Prostate gland (tissue), 2 donors: Measurements from ENCODE around the gene DERL2. TPM values are rescaled to one million over a fixed set of nuclear protein-coding genes. Genes with fewer than 3 reads are reported as not detected.

Source experiments
- DNase-seq: peaks from one replicate; pipeline ENCODE4 v3.0.0-alpha.2; 2019; ENCODE audit warnings: low spot score
- H3K27ac ChIP-seq, 2 donors: fragments of 200-600 bp; sonication (generic); 2 replicates each; pipeline ENCODE4 v1.5.1; 2017 to 2019
- H3K27me3 ChIP-seq: fragments of 200-600 bp; sonication (generic); replicated peaks from 2 replicates; pipeline ENCODE4 v1.5.1; 2019; ENCODE audit not compliant: insufficient read depth
- H3K36me3 ChIP-seq, 2 donors: fragments of 200-600 bp; sonication (generic); 1 replicate in 1 of 2; 2 replicates in 1 of 2; pipeline versions ENCODE4 v1.5.1 to v1.8.1; 2017 to 2019
- H3K4me1 ChIP-seq: fragments of 200-600 bp; sonication (generic); replicated peaks from 2 replicates; pipeline ENCODE4 v1.5.1; 2019
- H3K4me3 ChIP-seq, 2 donors: fragments of 200-600 bp; sonication (generic); 2 replicates each; pipeline ENCODE4 v1.5.1; 2017 to 2019
- H3K9me3 ChIP-seq: fragments of 200-600 bp; sonication (generic); 2 replicates; pipeline ENCODE4 v1.5.1; 2017
- POLR2A ChIP-seq: fragments of 450-650 bp; IDR thresholded peaks from one replicate; pipeline ENCODE4 v1.6.1; 2016; ENCODE audit warnings: antibody characterized with exemption, mild to moderate bottlenecking
- POLR2AphosphoS5 ChIP-seq: sonication (generic); formaldehyde crosslinking; IDR thresholded peaks from one replicate; pipeline ENCODE4 v1.6.1; 2017; ENCODE audit warnings: antibody characterized with exemption
- WGBS: methylation state at CpG from one replicate; pipeline ENCODE4 v1.1.5; 2018; 5-methylcytosine and 5-hydroxymethylcytosine counted together
- intact Hi-C: fragments of 100-400 bp; cut with DNase I; formaldehyde crosslinking; loops from one replicate; pipeline ENCODE4 v1.14.2; 2022
- total RNA-seq, 2 donors: library from RNA; depleted of rRNA; stranded (reverse); fragments of >200 nt; gene quantifications; one replicate each; pipeline ENCODE4 v1.1.0, GENCODE V29; 2016
- TF ChIP-seq, protein P1 (sequence below), 4 experiments: fragments of 200-600 bp in 2 of 4; fragments of 450-650 bp in 2 of 4; sonication (generic) in 2 of 4; IDR thresholded peaks; 1 replicate in 3 of 4; 2 replicates in 1 of 4; pipeline ENCODE4 v1.5.1; 2016 to 2019; ENCODE audit warnings: antibody characterized with exemption in 4 of 4, mild to moderate bottlenecking in 2 of 4, moderate library complexity in 2 of 4

DERL2 gene
- total RNA-seq, 2 donors from 2014 or later, result 37.9 to 47.3 TPM

DNA sequence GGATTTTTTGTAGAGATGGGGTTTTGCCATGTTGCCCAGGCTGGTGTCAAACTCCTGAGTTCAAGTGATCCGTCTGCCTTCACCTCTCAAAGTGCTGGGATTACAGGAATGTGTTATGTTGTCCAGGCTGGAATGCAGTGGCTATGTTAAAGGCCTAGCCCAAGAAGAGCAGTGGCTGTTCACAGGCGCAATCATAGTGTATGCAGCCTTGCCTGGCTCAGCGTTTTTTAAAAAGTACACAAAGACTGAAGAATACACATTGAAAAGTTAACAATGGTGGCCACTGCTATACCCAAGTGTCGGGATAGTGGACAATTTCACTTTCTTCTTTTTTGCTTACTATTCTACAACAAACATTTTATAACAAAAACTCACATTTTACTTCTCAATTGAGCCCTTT lies 7.0 kb downstream of the DERL2 start:
- TF ChIP-seq POLR2A (no peak), POLR2AphosphoS5 (no peak)
- TF ChIP-seq, protein P1, sequence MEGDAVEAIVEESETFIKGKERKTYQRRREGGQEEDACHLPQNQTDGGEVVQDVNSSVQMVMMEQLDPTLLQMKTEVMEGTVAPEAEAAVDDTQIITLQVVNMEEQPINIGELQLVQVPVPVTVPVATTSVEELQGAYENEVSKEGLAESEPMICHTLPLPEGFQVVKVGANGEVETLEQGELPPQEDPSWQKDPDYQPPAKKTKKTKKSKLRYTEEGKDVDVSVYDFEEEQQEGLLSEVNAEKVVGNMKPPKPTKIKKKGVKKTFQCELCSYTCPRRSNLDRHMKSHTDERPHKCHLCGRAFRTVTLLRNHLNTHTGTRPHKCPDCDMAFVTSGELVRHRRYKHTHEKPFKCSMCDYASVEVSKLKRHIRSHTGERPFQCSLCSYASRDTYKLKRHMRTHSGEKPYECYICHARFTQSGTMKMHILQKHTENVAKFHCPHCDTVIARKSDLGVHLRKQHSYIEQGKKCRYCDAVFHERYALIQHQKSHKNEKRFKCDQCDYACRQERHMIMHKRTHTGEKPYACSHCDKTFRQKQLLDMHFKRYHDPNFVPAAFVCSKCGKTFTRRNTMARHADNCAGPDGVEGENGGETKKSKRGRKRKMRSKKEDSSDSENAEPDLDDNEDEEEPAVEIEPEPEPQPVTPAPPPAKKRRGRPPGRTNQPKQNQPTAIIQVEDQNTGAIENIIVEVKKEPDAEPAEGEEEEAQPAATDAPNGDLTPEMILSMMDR (IDR thresholded peaks at IDR 0.05), result no peak
- 75% methylated on average over 4 of the region's 4 CpGs for WGBS
- Histone ChIP-seq H3K4me3 (no peak overlapping the region), H3K4me1 (no peaks in the 10 kb centered on the region), H3K36me3 (peaks cover 0 to 26% of the 10 kb centered on the region in 2 donors), H3K27me3 (no peaks in the 10 kb centered on the region), H3K9me3 (no peaks in the 10 kb centered on the region), H3K27ac (no peak overlapping the region)
- intact Hi-C loops, result no loop called here
- DNase-seq, result no peak

DNA sequence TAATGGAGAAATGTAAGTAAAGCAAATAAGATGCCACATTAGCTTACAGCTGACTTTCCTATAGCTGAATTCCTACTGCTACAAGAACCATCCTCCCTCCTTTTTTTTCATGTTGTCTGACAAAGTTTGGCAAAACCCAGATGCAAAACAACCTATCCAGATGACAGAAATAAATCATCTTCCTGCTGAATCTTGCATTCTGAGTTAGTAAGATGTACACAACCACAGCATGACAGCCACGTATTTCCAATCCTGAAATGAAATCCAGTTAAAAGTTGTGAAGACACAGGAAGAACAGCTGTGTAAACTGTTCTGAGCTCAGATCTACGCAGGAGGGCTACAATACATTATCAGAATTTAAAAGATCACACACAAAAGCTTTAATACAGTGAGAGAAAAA lies 12.1 kb downstream of the DERL2 start:
- no peaks in the 10 kb centered on the region for H3K4me1 ChIP-seq
- DNase-seq, result no peak
- intact Hi-C loops, result no loop called here
- no peak overlapping the region for H3K27ac ChIP-seq
- H3K27me3 ChIP-seq, result no peaks in the 10 kb centered on the region
- TF ChIP-seq POLR2A, result no peak
- TF ChIP-seq POLR2AphosphoS5, result no peak
- TF ChIP-seq, protein P1 (IDR thresholded peaks at IDR 0.05), result no peak
- WGBS, result 92% methylated on average over 2 of the region's 2 CpGs
- no peak overlapping the region for H3K4me3 ChIP-seq
- peaks cover 0 to 28% of the 10 kb centered on the region in 2 donors for H3K36me3 ChIP-seq
- H3K9me3 ChIP-seq, result no peaks in the 10 kb centered on the region

DNA sequence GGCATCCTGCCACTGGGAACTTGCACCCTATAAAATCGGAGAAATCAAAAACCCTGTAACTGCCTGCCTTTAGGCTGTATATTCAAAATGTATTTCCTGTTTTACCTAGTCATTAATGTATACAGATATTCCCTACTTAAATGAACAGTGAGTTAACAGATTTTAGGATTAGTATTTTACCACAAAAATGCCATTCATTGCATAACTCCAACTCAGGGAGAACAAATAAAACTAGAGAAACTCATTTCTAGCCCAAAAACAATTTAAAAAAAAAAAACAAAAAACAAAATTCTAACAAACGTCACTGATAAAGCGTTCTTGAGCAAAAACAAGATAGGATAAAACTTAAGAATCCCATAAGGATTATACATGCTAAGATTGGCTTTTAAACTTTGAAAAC lies 13.5 kb downstream of the DERL2 start:
- H3K27me3 ChIP-seq, result no peaks in the 10 kb centered on the region
- peaks cover 2% of the 10 kb centered on the region for H3K4me1 ChIP-seq
- intact Hi-C loops, result no loop called here
- H3K27ac ChIP-seq, result no peak overlapping the region
- DNase-seq, result no peak
- no peaks in the 10 kb centered on the region for H3K9me3 ChIP-seq
- 71% methylated on average over 3 of the region's 3 CpGs for WGBS
- peaks cover 0 to 17% of the 10 kb centered on the region in 2 donors for H3K36me3 ChIP-seq
- no peak for TF ChIP-seq POLR2A
- no peak for TF ChIP-seq POLR2AphosphoS5
- TF ChIP-seq, protein P1 (IDR thresholded peaks at IDR 0.05), result no peak
- no peak overlapping the region for H3K4me3 ChIP-seq

DNA sequence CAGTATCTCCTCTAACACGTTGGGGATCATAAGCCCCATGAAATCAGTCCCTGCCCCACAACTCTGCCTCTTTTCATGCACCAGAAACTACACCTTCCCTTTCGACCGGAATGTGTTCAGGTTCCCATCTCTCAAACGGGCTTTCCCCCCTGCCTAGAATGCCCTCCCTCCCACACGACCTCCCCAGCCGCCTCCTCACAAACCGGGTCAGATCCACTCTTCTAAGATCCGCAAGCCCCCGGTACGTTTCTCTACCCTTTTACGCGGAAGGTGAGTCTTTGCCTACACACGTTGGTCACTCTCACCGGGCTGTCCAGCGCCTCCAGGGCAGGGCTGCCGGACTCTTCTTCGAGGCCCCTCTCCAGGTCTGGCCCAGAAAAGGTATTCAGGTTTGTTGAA lies 17.9 kb downstream of the DERL2 start:
- peak overlapping the region; percentile 48 to 95 for H3K4me3 ChIP-seq
- H3K27me3 ChIP-seq, result no peaks in the 10 kb centered on the region
- H3K4me1 ChIP-seq, result peaks cover 3% of the 10 kb centered on the region
- H3K9me3 ChIP-seq, result no peaks in the 10 kb centered on the region
- intact Hi-C loops, result loop anchor here (2.0 kb wide), 1 partner anchor 47 kb away; the partner anchor contains the start of gene RPAIN
- no peak for DNase-seq
- no peaks in the 10 kb centered on the region for H3K36me3 ChIP-seq
- under 1% methylated on average over 17 of the region's 17 CpGs for WGBS
- TF ChIP-seq, protein P1 (IDR thresholded peaks at IDR 0.05), result no peak
- TF ChIP-seq POLR2A (no peak), POLR2AphosphoS5 (no peak)
- peak overlapping the region in 1 of 2 donors; percentile 75 for H3K27ac ChIP-seq

DNA sequence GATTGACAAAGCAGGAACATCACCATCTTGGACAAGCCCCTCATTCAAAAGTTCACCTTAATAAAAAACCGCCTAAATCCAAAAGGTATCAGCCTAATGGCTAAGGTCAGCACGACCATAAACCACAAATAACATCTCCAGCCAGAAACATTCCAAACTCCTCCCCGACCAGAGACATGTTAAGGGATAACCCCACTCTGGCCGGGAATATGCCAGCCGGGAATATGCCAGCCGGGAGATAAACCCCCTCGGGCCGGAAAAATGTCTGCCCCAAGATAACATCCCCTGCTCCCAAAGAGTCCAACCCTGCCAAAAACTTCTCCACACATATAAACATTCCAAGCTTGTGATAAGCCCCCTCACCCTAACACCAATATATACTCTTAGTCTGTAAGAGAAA lies 18.6 kb downstream of the DERL2 start:
- no peaks in the 10 kb centered on the region for H3K9me3 ChIP-seq
- H3K4me3 ChIP-seq, result peak overlapping the region; percentile 48 to 95
- H3K27ac ChIP-seq, result no peak overlapping the region
- 2% methylated on average over 8 of the region's 8 CpGs for WGBS
- TF ChIP-seq POLR2AphosphoS5 (no peak), POLR2A (no peak)
- TF ChIP-seq, protein P1 (IDR thresholded peaks at IDR 0.05), result no peak
- H3K4me1 ChIP-seq, result peaks cover 3% of the 10 kb centered on the region
- DNase-seq, result no peak
- intact Hi-C loops, result no loop called here
- no peaks in the 10 kb centered on the region for H3K27me3 ChIP-seq
- H3K36me3 ChIP-seq, result no peaks in the 10 kb centered on the region
